HepG2 (cell line): Measurements from ENCODE around the gene MUC4. TPM values are rescaled to one million over a fixed set of nuclear protein-coding genes. Genes with fewer than 3 reads are reported as not detected.

Experiments
- ADNP ChIP-seq: sonication (generic); formaldehyde crosslinking; IDR thresholded peaks from 2 replicates; pipeline ENCODE4 v1.4.0; 2020; ENCODE audit warnings: missing genetic modification reagents
- MLLT10 ChIP-seq: sonication (generic); formaldehyde crosslinking; IDR thresholded peaks from 2 replicates; pipeline ENCODE4 v1.4.0; 2020; ENCODE audit warnings: missing genetic modification reagents
- NFAT5 ChIP-seq: sonication (generic); formaldehyde crosslinking; IDR thresholded peaks from 2 replicates; pipeline ENCODE4 v1.4.0; 2020; ENCODE audit warnings: missing genetic modification reagents
- POLR2AphosphoS2 ChIP-seq: IDR thresholded peaks from 2 replicates; pipeline ENCODE4 v1.6.1; 2011; ENCODE audit warnings: low read depth, low read length, improper control_type of control experiment
- SP5 ChIP-seq: IDR thresholded peaks from 2 replicates; pipeline ENCODE4 v1.6.1; 2016; ENCODE audit warnings: low read depth, borderline replicate concordance
- TFDP2 ChIP-seq: sonication (generic); formaldehyde crosslinking; IDR thresholded peaks from 2 replicates; pipeline ENCODE4 v1.4.0; 2020; ENCODE audit warnings: missing genetic modification reagents
- ZIK1 ChIP-seq: sonication (generic); formaldehyde crosslinking; IDR thresholded peaks from 2 replicates; pipeline ENCODE4 v1.5.0; 2020; ENCODE audit warnings: mild to moderate bottlenecking, low read depth, missing genetic modification reagents, borderline replicate concordance
- ZNF510 ChIP-seq: sonication (generic); formaldehyde crosslinking; IDR thresholded peaks from 2 replicates; pipeline ENCODE4 v1.4.0; 2020; ENCODE audit warnings: low read depth, mild to moderate bottlenecking, missing genetic modification reagents
- polyA plus RNA-seq, 8 experiments: library from polyadenylated mRNA; depleted of rRNA in 3 of 8; stranded (reverse) in 7 of 8; unstranded in 1 of 8; fragments of >200 nt; fragmentation: Illumina TruSeq in 4 of 8; extraction: Trizol in 4 of 8; gene quantifications; 2 replicates each; pipeline versions ENCODE4 v1.2.1 to v1.2.3, GENCODE V29; 2011 to 2016; ENCODE audit warnings: low read depth in 4 of 8, missing spikeins in 1 of 8, mixed read lengths in 1 of 8; ENCODE audit not compliant: insufficient read depth in 1 of 8
- total RNA-seq, 5 experiments: library from RNA; depleted of rRNA; stranded (reverse); fragments of >200 nt; fragmentation: Illumina TruSeq; extraction: Trizol; gene quantifications; 2 replicates each; pipeline ENCODE4 v1.2.3, GENCODE V29; 2016; ENCODE audit warnings: low read depth in 1 of 5
- TF ChIP-seq, protein P1 (sequence below): sonication (generic); formaldehyde crosslinking; IDR thresholded peaks from 2 replicates; pipeline ENCODE4 v1.8.1; 2023; ENCODE audit warnings: mild to moderate bottlenecking, inconsistent platforms, moderate library complexity, missing genetic modification reagents, borderline replicate concordance
- TF ChIP-seq, protein P2 (sequence below): sonication (generic); formaldehyde crosslinking; conservative IDR thresholded peaks from 2 replicates; pipeline ENCODE4 v1.5.0; 2020; ENCODE audit warnings: missing genetic modification reagents
- TF ChIP-seq, protein P3 (sequence below): sonication (generic); formaldehyde crosslinking; IDR thresholded peaks from 2 replicates; pipeline ENCODE4 v1.8.0; 2022; ENCODE audit warnings: mild to moderate bottlenecking, missing genetic modification reagents
- TF ChIP-seq, protein P4 (sequence below): IDR thresholded peaks from 2 replicates; pipeline ENCODE4 v1.6.1; 2016; ENCODE audit warnings: missing compliant biosample characterization, missing genetic modification reagents, borderline replicate concordance

The MUC4 gene
- total and polyA plus RNA-seq, 2 of the 13 experiments (the other 11 are each of a cell fraction or from before 2014, with no cell fraction given): not detected

DNA sequence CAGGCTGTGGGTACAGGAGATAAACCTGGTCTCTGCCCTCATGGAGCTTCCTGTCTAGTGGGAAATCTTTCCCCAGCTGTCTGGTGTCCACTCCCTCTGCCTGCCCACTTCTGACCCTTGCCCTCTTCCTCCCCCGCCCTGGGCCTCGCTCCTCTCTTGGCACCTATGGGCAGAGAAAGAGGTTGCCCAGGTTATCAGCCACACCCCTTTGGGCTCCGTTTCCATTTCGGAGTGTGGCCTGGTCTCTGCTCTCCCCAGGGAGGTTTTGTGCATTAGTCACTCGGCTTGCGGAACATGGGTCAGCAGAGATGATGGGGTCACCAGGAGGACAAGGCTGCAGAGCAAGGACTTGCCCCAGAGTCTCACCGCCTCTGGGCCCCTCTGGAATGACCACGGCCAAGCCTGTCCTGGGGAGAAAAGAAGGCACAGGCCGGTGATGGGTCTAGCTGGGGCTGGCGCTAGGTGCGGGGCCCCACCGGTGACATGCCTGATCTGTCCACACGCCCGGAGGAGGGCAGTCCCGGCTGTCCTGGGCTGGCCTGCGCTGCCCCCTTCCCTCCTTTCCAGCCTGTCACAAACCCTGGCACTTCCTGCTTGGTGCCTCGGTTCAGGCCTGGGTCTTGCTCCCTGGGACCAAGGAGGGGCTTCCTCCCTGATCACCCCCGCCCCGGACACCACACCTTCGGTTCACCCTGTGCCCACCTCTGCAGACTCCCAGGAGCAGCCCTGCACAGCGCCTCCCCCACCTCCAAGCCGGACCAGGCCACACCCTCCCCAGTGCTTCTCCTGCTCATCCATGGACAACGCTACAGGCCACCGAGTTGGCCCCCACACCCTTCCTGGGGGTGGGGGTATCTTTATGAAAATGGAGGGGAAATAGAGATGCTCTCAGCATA, 35.6 kb upstream of the MUC4 start (continued):
- 0 out of 2 replicates have a peak, but pooled peaks have one; percentile 16 for TF ChIP-seq SP5
- TF ChIP-seq, protein P1, sequence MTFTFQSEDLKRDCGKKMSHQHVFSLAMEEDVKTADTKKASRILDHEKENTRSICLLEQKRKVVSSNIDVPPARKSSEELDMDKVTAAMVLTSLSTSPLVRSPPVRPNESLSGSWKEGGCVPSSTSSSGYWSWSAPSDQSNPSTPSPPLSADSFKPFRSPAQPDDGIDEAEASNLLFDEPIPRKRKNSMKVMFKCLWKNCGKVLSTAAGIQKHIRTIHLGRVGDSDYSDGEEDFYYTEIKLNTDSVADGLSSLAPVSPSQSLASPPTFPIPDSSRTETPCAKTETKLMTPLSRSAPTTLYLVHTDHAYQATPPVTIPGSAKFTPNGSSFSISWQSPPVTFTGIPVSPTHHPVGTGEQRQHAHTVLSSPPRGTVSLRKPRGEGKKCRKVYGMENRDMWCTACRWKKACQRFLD (CRISPR knock-in tag): no peak
- no peak for TF ChIP-seq ZNF510 (CRISPR knock-in tag)
- TF ChIP-seq, protein P2, sequence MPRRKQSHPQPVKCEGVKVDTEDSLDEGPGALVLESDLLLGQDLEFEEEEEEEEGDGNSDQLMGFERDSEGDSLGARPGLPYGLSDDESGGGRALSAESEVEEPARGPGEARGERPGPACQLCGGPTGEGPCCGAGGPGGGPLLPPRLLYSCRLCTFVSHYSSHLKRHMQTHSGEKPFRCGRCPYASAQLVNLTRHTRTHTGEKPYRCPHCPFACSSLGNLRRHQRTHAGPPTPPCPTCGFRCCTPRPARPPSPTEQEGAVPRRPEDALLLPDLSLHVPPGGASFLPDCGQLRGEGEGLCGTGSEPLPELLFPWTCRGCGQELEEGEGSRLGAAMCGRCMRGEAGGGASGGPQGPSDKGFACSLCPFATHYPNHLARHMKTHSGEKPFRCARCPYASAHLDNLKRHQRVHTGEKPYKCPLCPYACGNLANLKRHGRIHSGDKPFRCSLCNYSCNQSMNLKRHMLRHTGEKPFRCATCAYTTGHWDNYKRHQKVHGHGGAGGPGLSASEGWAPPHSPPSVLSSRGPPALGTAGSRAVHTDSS (CRISPR knock-in tag): no peak
- TF ChIP-seq ADNP (CRISPR knock-in tag): no peak
- TF ChIP-seq, protein P3, sequence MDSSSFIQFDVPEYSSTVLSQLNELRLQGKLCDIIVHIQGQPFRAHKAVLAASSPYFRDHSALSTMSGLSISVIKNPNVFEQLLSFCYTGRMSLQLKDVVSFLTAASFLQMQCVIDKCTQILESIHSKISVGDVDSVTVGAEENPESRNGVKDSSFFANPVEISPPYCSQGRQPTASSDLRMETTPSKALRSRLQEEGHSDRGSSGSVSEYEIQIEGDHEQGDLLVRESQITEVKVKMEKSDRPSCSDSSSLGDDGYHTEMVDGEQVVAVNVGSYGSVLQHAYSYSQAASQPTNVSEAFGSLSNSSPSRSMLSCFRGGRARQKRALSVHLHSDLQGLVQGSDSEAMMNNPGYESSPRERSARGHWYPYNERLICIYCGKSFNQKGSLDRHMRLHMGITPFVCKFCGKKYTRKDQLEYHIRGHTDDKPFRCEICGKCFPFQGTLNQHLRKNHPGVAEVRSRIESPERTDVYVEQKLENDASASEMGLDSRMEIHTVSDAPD: no peak
- TF ChIP-seq NFAT5 (CRISPR knock-in tag): no peak
- TF ChIP-seq TFDP2 (CRISPR knock-in tag): no peak
- TF ChIP-seq ZIK1 (CRISPR knock-in tag): no peak
- no peak for TF ChIP-seq MLLT10 (CRISPR knock-in tag)
- TF ChIP-seq, protein P4, sequence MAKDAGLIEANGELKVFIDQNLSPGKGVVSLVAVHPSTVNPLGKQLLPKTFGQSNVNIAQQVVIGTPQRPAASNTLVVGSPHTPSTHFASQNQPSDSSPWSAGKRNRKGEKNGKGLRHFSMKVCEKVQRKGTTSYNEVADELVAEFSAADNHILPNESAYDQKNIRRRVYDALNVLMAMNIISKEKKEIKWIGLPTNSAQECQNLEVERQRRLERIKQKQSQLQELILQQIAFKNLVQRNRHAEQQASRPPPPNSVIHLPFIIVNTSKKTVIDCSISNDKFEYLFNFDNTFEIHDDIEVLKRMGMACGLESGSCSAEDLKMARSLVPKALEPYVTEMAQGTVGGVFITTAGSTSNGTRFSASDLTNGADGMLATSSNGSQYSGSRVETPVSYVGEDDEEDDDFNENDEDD (CRISPR knock-in tag): no peak
- TF ChIP-seq POLR2AphosphoS2: no peak
